OCI-LY7 (cell line): ENCODE results near the gene P3R3URF. TPM values are rescaled to one million over a fixed set of nuclear protein-coding genes. Genes with fewer than 3 reads are reported as not detected.
"Not testable (repeated sequence)": the region's sequence is repeated elsewhere in the genome, so short reads cannot be mapped to it uniquely, and the experiment has no call there.

ENCODE experiments used
- BruUV-seq: library from RNA; stranded (reverse); fragments of 400-500 nt; replicated peaks from 2 replicates; lab custom pipeline; 2021; lab: Mats Ljungman, UMichigan
- CTCF ChIA-PET: fragments of 300-600 bp; sonication (Branson Sonifier 250); formaldehyde crosslinking; loops from one replicate; lab custom pipeline; 2022; ENCODE audit warnings: antibody characterized with exemption; ENCODE audit not compliant: unreplicated experiment; lab: Charles Lee
- POLR2A ChIA-PET: fragments of 300-600 bp; sonication (Branson Sonifier 250); formaldehyde crosslinking; loops from one replicate; lab custom pipeline; 2022; ENCODE audit warnings: antibody characterized with exemption; lab: Charles Lee
- DNase-seq: peaks from one replicate; pipeline ENCODE4 v3.0.0-alpha.2; 2015; ENCODE audit warnings: low spot score
- H2AFZ ChIP-seq: fragments of 200-600 bp; sonication (generic), shearing (Covaris generic); 2 replicates; pipeline ENCODE4 v1.6.1; 2014; ENCODE audit warnings: mild to moderate bottlenecking, antibody characterized with exemption, low read length, moderate library complexity
- H3K27ac ChIP-seq: fragments of 200-600 bp; sonication (generic); 2 replicates; pipeline ENCODE4 v1.5.1; 2014; ENCODE audit warnings: mixed run types, low read depth, mild to moderate bottlenecking, moderate library complexity, low read length, inconsistent platforms; ENCODE audit not compliant: poor library complexity, severe bottlenecking
- H3K36me3 ChIP-seq: fragments of 200-600 bp; sonication (generic); 2 replicates; pipeline ENCODE4 v1.6.1; 2014; ENCODE audit warnings: mild to moderate bottlenecking, antibody characterized with exemption, low read length, moderate library complexity, mixed read lengths; ENCODE audit not compliant: insufficient read depth
- H3K4me1 ChIP-seq: fragments of 200-600 bp; sonication (generic); 2 replicates; pipeline ENCODE4 v1.5.1; 2014; ENCODE audit warnings: mild to moderate bottlenecking, low read length; ENCODE audit not compliant: insufficient read depth, poor library complexity, severe bottlenecking
- H3K4me2 ChIP-seq: fragments of 200-600 bp; sonication (generic); 2 replicates; pipeline ENCODE4 v1.6.1; 2014; ENCODE audit warnings: mild to moderate bottlenecking, low read length
- H3K4me3 ChIP-seq: fragments of 200-600 bp; sonication (generic); 2 replicates; pipeline ENCODE4 v1.5.1; 2014; ENCODE audit warnings: mild to moderate bottlenecking, low read depth, low read length; ENCODE audit not compliant: poor library complexity, severe bottlenecking
- H3K79me2 ChIP-seq: fragments of 200-600 bp; sonication (generic); 2 replicates; pipeline ENCODE4 v1.6.1; 2016; ENCODE audit warnings: low read depth, mild to moderate bottlenecking, low read length, moderate library complexity, mixed read lengths; ENCODE audit not compliant: insufficient read depth
- H3K9me2 ChIP-seq: fragments of 200-600 bp; sonication (generic); 2 replicates; pipeline ENCODE4 v1.6.1; 2016; ENCODE audit warnings: mild to moderate bottlenecking, low read length, mixed read lengths; ENCODE audit not compliant: insufficient read depth
- H3K9me3 ChIP-seq: fragments of 200-600 bp; sonication (generic); 2 replicates; pipeline ENCODE4 v1.6.1; 2014; ENCODE audit warnings: mild to moderate bottlenecking, mixed run types, low read length, mixed read lengths
- H4K20me1 ChIP-seq: fragments of 200-600 bp; sonication (generic); 2 replicates; pipeline ENCODE4 v1.6.1; 2014; ENCODE audit warnings: mild to moderate bottlenecking, antibody characterized with exemption, low read length, moderate library complexity, mixed read lengths; ENCODE audit not compliant: insufficient read depth
- CTCF ChIP-seq: fragments of 200-600 bp; sonication (generic); conservative IDR thresholded peaks from 2 replicates; pipeline ENCODE4 v1.5.1; 2014; ENCODE audit warnings: mild to moderate bottlenecking, antibody characterized with exemption, low read length, moderate library complexity, mixed read lengths
- EZH2phosphoT487 ChIP-seq: fragments of 200-600 bp; sonication (generic); IDR thresholded peaks from 2 replicates; pipeline ENCODE4 v1.6.1; 2018; ENCODE audit warnings: low read depth, borderline replicate concordance, mild to moderate bottlenecking, mixed run types, antibody characterized with exemption, low read length, moderate library complexity, mixed read lengths
- intact Hi-C: fragments of 100-400 bp; cut with micrococcal nuclease; formaldehyde crosslinking; loops from one replicate; pipeline ENCODE4 v1.10.0; 2022; ENCODE audit not compliant: unreplicated experiment
- total RNA-seq, 2 experiments: library from RNA; depleted of rRNA in 1 of 2; stranded (reverse); fragments of >200 nt in 1 of 2; shearing (Covaris generic) in 1 of 2; gene quantifications; 2 replicates each; pipeline ENCODE4 v1.2.3, GENCODE V29; 2014 to 2022

P3R3URF gene
- total RNA-seq, 2 experiments from 2014 or later: not detected

DNA sequence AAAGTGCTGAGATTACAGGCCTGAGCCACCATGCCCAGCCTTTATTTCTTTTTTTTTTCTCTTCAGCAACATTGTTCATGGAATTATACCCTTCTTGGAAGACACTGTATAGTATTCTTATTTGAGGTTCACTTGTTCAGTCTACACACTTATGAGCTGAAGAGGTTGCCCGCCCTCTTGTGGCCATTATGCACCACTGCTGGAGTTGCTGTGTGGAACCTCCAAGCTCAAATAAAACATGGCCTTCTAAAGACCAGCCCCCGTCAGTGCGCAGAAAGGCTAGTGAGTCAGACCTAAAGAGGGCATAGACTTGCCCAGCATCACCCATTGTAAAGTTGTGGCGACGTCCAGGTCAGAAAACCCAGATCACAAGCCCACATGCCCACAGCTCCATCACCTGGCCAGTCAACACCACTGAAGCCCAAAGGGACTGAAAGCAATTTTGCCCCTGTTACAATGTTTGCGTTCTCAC, 47.2 kb upstream of the P3R3URF start:
- POLR2A ChIA-PET: interaction anchor here (0.6 to 1.6 kb wide), 12 partner anchors 9 to 380 kb away, joined by 3 to 7 read pairs (median 4); partner anchors contain the start of gene POMGNT1
- intact Hi-C loops: loop anchor here (1.0 to 10.0 kb wide), 4 partner anchors 25 to 609 kb away; partner anchors contain the start of gene POMGNT1
- Histone ChIP-seq H3K36me3 (no peaks in the 10 kb centered on the region), H3K4me3 (no peak overlapping the region), H3K4me2 (peak overlapping the region; percentile 46; the same call in 1 of the 2 replicates), H4K20me1 (no peaks in the 10 kb centered on the region), H3K9me3 (no peaks in the 10 kb centered on the region), H3K27ac (peak overlapping the region; percentile 22), H3K9me2 (no peaks in the 10 kb centered on the region), H3K79me2 (no peaks in the 10 kb centered on the region), H3K4me1 (peaks cover 18% of the 10 kb centered on the region), H2AFZ (peak overlapping the region; percentile 57)
- BruUV-seq: no TSS peak
- DNase-seq: peak; percentile 91
- TF ChIP-seq EZH2phosphoT487 (no peak), CTCF (peak; percentile 100)
- CTCF ChIA-PET: interaction anchor here (0.5 to 1.9 kb wide), 13 partner anchors 11 to 293 kb away, joined by 3 to 15 read pairs (median 5); partner anchors contain the start of genes P3R3URF and POMGNT1

DNA sequence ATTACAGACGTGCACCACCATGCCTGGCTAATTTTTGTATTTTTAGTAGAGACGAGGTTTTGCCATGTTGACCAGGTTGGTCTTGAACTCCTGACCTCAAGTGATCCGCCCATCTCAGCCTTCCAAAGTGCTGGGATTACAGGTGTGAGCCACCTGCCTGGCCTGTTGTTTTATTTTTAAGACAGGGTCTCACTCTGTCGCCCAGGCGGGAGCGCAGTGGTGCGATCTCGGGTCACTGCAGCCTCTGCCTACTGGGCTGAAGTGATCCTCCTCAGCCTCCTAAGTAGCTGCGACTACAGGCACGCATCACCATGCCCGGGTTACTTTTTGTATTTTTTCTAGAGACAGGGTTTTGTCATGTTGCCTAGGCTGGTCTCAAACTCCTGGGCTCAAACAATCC, 46.8 kb upstream of the P3R3URF start:
- Histone ChIP-seq H3K4me1 (peaks cover 18% of the 10 kb centered on the region), H3K27ac (peak overlapping the region; percentile 22), H2AFZ (peak overlapping the region; percentile 57), H3K4me2 (peak overlapping the region; percentile 46; the same call in 1 of the 2 replicates)
- H4K20me1 ChIP-seq, H3K9me2 ChIP-seq, H3K36me3 ChIP-seq, H3K4me3 ChIP-seq, H3K9me3 ChIP-seq, H3K79me2 ChIP-seq, BruUV-seq: not testable (repeated sequence)
- DNase-seq: peak; percentile 39
- CTCF ChIA-PET: interaction anchor here (0.9 to 1.9 kb wide), 8 partner anchors 12 to 293 kb away, joined by 3 to 13 read pairs (median 6); partner anchors contain the start of genes P3R3URF and POMGNT1
- POLR2A ChIA-PET: interaction anchor here (0.6 to 1.5 kb wide), 9 partner anchors 9 to 185 kb away, joined by 3 to 7 read pairs (median 4); partner anchors contain the start of gene POMGNT1
- intact Hi-C loops: loop anchor here (1.0 to 10.0 kb wide), 4 partner anchors 25 to 608 kb away; partner anchors contain the start of gene POMGNT1

DNA sequence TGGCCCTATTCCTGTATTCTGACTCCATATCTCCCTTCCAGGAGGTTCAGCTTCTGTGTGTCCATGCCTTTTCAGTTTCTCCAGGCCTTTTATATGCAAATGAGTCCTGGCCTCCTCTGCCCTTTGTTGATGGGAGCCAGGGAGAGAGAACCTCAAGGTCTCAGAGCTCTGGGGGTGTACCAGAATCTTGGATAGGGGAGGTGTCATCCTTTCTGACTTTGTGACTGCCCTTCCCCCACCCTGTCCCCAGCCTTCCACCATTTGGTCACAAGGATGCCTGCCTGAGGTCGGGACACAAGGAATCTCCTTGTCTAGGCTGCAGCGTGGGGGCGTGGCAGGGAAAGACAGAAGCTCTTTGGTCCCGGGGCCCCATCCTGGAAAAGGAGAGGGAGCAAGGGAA, 45.5 kb upstream of the P3R3URF start:
- TF ChIP-seq EZH2phosphoT487 (no peak), CTCF (no peak)
- no peaks in the 10 kb centered on the region for H3K79me2 ChIP-seq
- H3K4me1 ChIP-seq: peaks cover 18% of the 10 kb centered on the region
- intact Hi-C loops: loop anchor here (10.0 kb wide), 1 partner anchor 607 kb away; no protein-coding TSS in a partner anchor
- DNase-seq: no peak
- no peak overlapping the region for H3K4me3 ChIP-seq
- no peak overlapping the region for H2AFZ ChIP-seq
- H3K27ac ChIP-seq: no peak overlapping the region
- H3K36me3 ChIP-seq: no peaks in the 10 kb centered on the region
- H3K9me3 ChIP-seq: no peaks in the 10 kb centered on the region
- BruUV-seq: no TSS peak
- H3K9me2 ChIP-seq: no peaks in the 10 kb centered on the region
- no peaks in the 10 kb centered on the region for H4K20me1 ChIP-seq
- CTCF ChIA-PET: no interaction called here
- POLR2A ChIA-PET: no interaction called here
- H3K4me2 ChIP-seq: no peak overlapping the region
